Measurements from ENCODE around the gene PACRG. TPM values are rescaled to one million over a fixed set of nuclear protein-coding genes. Genes with fewer than 3 reads are reported as not detected.

The PACRG gene
- total and polyA plus RNA-seq, 3 donors from 2014 or later = 54.0 to 84.6 (median 81.7) TPM

GRCh38 chr6:162798546-162799266 is 70.9 kb downstream of the PACRG start:
- no peak overlapping the region for H3K4me3 ChIP-seq
- no peaks in the 10 kb centered on the region for H3K4me1 ChIP-seq
- TF ChIP-seq POLR2A (IDR thresholded peaks at IDR 0.05) (no peak), CTCF (IDR thresholded peaks at IDR 0.05) (no peak)
- no peak overlapping the region for H3K27ac ChIP-seq
- H3K36me3 ChIP-seq (ENCODE audit: low read depth, missing control alignments) = no peaks in the 10 kb centered on the region
- H3K9me3 ChIP-seq = no peaks in the 10 kb centered on the region
- WGBS, 2 donors = 88 to 89% methylated on average over 4 of the region's 4 CpGs
- no peak for DNase-seq
- H3K27me3 ChIP-seq = no peaks in the 10 kb centered on the region
- intact Hi-C loops (cut with DNase I; ENCODE audit: low total_unique reads) = no loop called here

- 90 to 94% methylated on average over 10 of the region's 10 CpGs for WGBS, 2 donors
- no peak overlapping the region for H3K4me3 ChIP-seq
- H3K36me3 ChIP-seq (ENCODE audit: low read depth, missing control alignments) = no peaks in the 10 kb centered on the region
- TF ChIP-seq CTCF (IDR thresholded peaks at IDR 0.05) (no peak), POLR2A (IDR thresholded peaks at IDR 0.05) (no peak)
- no peak for DNase-seq
- intact Hi-C loops (cut with DNase I; ENCODE audit: low total_unique reads) = no loop called here
- no peaks in the 10 kb centered on the region for H3K9me3 ChIP-seq
- H3K27ac ChIP-seq = no peak overlapping the region
- H3K27me3 ChIP-seq = no peaks in the 10 kb centered on the region
- no peaks in the 10 kb centered on the region for H3K4me1 ChIP-seq
Measured at GRCh38 chr6:162814426-162814973, 86.7 kb downstream of the PACRG start.

- no peak for TF ChIP-seq CTCF (IDR thresholded peaks at IDR 0.05)
- TF ChIP-seq POLR2A (IDR thresholded peaks at IDR 0.05) = no peak
- H3K27ac ChIP-seq = no peak overlapping the region
- H3K4me3 ChIP-seq = no peak overlapping the region
- H3K27me3 ChIP-seq = no peaks in the 10 kb centered on the region
- no peaks in the 10 kb centered on the region for H3K36me3 ChIP-seq (ENCODE audit: low read depth, missing control alignments)
- H3K4me1 ChIP-seq = no peaks in the 10 kb centered on the region
- no peaks in the 10 kb centered on the region for H3K9me3 ChIP-seq
- DNase-seq = no peak
- intact Hi-C loops (cut with DNase I; ENCODE audit: low total_unique reads) = no loop called here
- WGBS, 2 donors = 67 to 85% methylated on average over 6 of the region's 6 CpGs
Measured at GRCh38 chr6:162817196-162817595, 89.4 kb downstream of the PACRG start.

GRCh38 chr6:162819284-162819683 is 91.5 kb downstream of the PACRG start:
- no peaks in the 10 kb centered on the region for H3K4me1 ChIP-seq
- H3K27me3 ChIP-seq = no peaks in the 10 kb centered on the region
- TF ChIP-seq POLR2A (IDR thresholded peaks at IDR 0.05) (no peak), CTCF (IDR thresholded peaks at IDR 0.05) (no peak)
- DNase-seq = no peak
- no peaks in the 10 kb centered on the region for H3K9me3 ChIP-seq
- no peaks in the 10 kb centered on the region for H3K36me3 ChIP-seq (ENCODE audit: low read depth, missing control alignments)
- intact Hi-C loops (cut with DNase I; ENCODE audit: low total_unique reads) = no loop called here
- 80 to 84% methylated on average over 2 of the region's 2 CpGs for WGBS, 2 donors
- no peak overlapping the region for H3K4me3 ChIP-seq
- no peak overlapping the region for H3K27ac ChIP-seq

GRCh38 chr6:162821102-162821501 is 93.3 kb downstream of the PACRG start:
- no peaks in the 10 kb centered on the region for H3K4me1 ChIP-seq
- 44 to 59% methylated on average over 3 of the region's 3 CpGs for WGBS, 2 donors
- no peak overlapping the region for H3K27ac ChIP-seq
- H3K27me3 ChIP-seq = no peaks in the 10 kb centered on the region
- intact Hi-C loops (cut with DNase I; ENCODE audit: low total_unique reads) = no loop called here
- H3K9me3 ChIP-seq = no peaks in the 10 kb centered on the region
- no peak for DNase-seq
- H3K4me3 ChIP-seq = no peak overlapping the region
- TF ChIP-seq POLR2A (IDR thresholded peaks at IDR 0.05) (no peak), CTCF (IDR thresholded peaks at IDR 0.05) (no peak)
- H3K36me3 ChIP-seq (ENCODE audit: low read depth, missing control alignments) = no peaks in the 10 kb centered on the region

Measured in testis (tissue), 3 donors.